Lung (tissue), 12 donors: ENCODE measurements around the gene ACMSD. TPM values are rescaled to one million over a fixed set of nuclear protein-coding genes. Genes with fewer than 3 reads are reported as not detected.

Experiments used
- ATAC-seq: fragments of 200-7000 bp; cut with Tn5 transposase; one replicate; pipeline ENCODE4 v1.9.1; 2020; ENCODE audit warnings: moderate number of reproducible peaks; ENCODE audit not compliant: insufficient read depth, low FRiP score
- DNase-seq, 3 donors: peaks; one replicate each; pipeline ENCODE4 v3.0.0-alpha.2; 2013 to 2017
- H3K27ac ChIP-seq, 2 donors: one replicate each; pipeline ENCODE4 v1.5.1; 2013; ENCODE audit warnings: mild to moderate bottlenecking in 2 of 2, moderate library complexity in 2 of 2, control low read depth in 1 of 2, inconsistent platforms in 1 of 2, low read depth in 1 of 2, low read length in 1 of 2
- H3K27me3 ChIP-seq, 3 donors: one replicate each; pipeline ENCODE4 v1.5.1; 2013; ENCODE audit warnings: low read length in 2 of 3; ENCODE audit not compliant: control insufficient read depth in 3 of 3, insufficient read depth in 3 of 3
- H3K36me3 ChIP-seq, 4 donors: one replicate each; pipeline ENCODE4 v1.5.1; 2013; ENCODE audit warnings: low read length in 4 of 4, mild to moderate bottlenecking in 1 of 4, moderate library complexity in 1 of 4; ENCODE audit not compliant: control insufficient read depth in 4 of 4, insufficient read depth in 4 of 4
- H3K4me1 ChIP-seq, 5 donors: one replicate each; pipeline ENCODE4 v1.5.1; 2013; ENCODE audit warnings: low read length in 5 of 5, mild to moderate bottlenecking in 2 of 5, moderate library complexity in 1 of 5; ENCODE audit not compliant: control insufficient read depth in 5 of 5, insufficient read depth in 5 of 5
- H3K4me3 ChIP-seq: one replicate; pipeline ENCODE4 v1.5.1; 2013; ENCODE audit warnings: mild to moderate bottlenecking, control low read depth, moderate library complexity
- H3K9ac ChIP-seq, 2 donors: one replicate each; pipeline ENCODE4 v1.5.1; 2013; ENCODE audit warnings: low read length in 2 of 2, control low read depth in 1 of 2; ENCODE audit not compliant: insufficient read depth in 1 of 2
- H3K9me3 ChIP-seq, 4 donors: one replicate each; pipeline ENCODE4 v1.5.1; 2013; ENCODE audit warnings: low read length in 3 of 4, mild to moderate bottlenecking in 1 of 4, moderate library complexity in 1 of 4; ENCODE audit not compliant: control insufficient read depth in 4 of 4, insufficient read depth in 3 of 4
- CTCF ChIP-seq: IDR thresholded peaks from 2 replicates; pipeline ENCODE4 v1.5.1; 2012; ENCODE audit warnings: mild to moderate bottlenecking; ENCODE audit errors: control extremely low read depth, extremely low read depth
- WGBS, 2 donors: extraction: QIAGEN DNeasy Blood & Tissue Kit; methylation state at CpG; one replicate each; pipeline ENCODE4 v1.1.7; 2013; 5-methylcytosine and 5-hydroxymethylcytosine counted together
- polyA plus RNA-seq, 2 donors: library from polyadenylated mRNA; stranded (reverse); fragments of 200-250 nt; gene quantifications; one replicate each; pipeline ENCODE4 v1.2.1, GENCODE V29; 2013
- total RNA-seq, 2 donors: library from RNA; depleted of rRNA in 1 of 2; stranded (reverse); fragments of >200 nt in 1 of 2; gene quantifications; one replicate each; pipeline ENCODE4 v1.2.1, GENCODE V29; 2014 to 2021
- donor health status: control.
- donor health status: control.
- donor health status: Bipolar disorder and iron deficiency.
- donor health status: healthy.
- donor health status: DM: yes; HTN: yes; CAD: no.

The ACMSD gene
- total and polyA plus RNA-seq, 4 donors: 0.08 to 0.14 (median 0.12) TPM; not detected in 1

- DNase-seq: no peak
- Histone ChIP-seq H3K27ac (no peak overlapping the region), H3K4me1 (no peaks in the 10 kb centered on the region), H3K27me3 (no peaks in the 10 kb centered on the region), H3K36me3 (no peaks in the 10 kb centered on the region), H3K4me3 (no peak overlapping the region), H3K9ac (no peak overlapping the region), H3K9me3 (no peaks in the 10 kb centered on the region)
- no peak for ATAC-seq
- TF ChIP-seq CTCF: no peak
- WGBS, 2 donors: 90 to 91% methylated on average over 3 of the region's 3 CpGs
Observed at GRCh38 chr2:134883552-134884293, 45.3 kb downstream of the ACMSD start.

- ATAC-seq (no peak), DNase-seq (no peak)
- no peak for TF ChIP-seq CTCF
- Histone ChIP-seq H3K4me3 (no peak overlapping the region), H3K36me3 (no peaks in the 10 kb centered on the region), H3K27ac (no peak overlapping the region), H3K9ac (no peak overlapping the region), H3K9me3 (no peaks in the 10 kb centered on the region), H3K4me1 (no peaks in the 10 kb centered on the region), H3K27me3 (no peaks in the 10 kb centered on the region)
Observed at GRCh38 chr2:134884435-134884834, 46.0 kb downstream of the ACMSD start.

- ATAC-seq (no peak), DNase-seq (no peak)
- H3K9ac ChIP-seq: no peak overlapping the region
- H3K27ac ChIP-seq: no peak overlapping the region
- TF ChIP-seq CTCF: no peak
- H3K4me1 ChIP-seq: no peaks in the 10 kb centered on the region
- no peaks in the 10 kb centered on the region for H3K36me3 ChIP-seq
- H3K27me3 ChIP-seq: no peaks in the 10 kb centered on the region
- 98 to 100% methylated on average over 1 of the region's 1 CpG for WGBS, 2 donors
- H3K9me3 ChIP-seq: no peaks in the 10 kb centered on the region
- H3K4me3 ChIP-seq: no peak overlapping the region
Observed at GRCh38 chr2:134892282-134893035, 54.0 kb downstream of the ACMSD start.
